Panc1 (cell line): ENCODE data around the gene FAM98C.

ENCODE experiments used
- POLR2AphosphoS5 ChIP-seq: IDR thresholded peaks from 2 replicates; pipeline ENCODE4 v1.6.1; 2012; ENCODE audit warnings: mild to moderate bottlenecking, low read depth, low read length, moderate library complexity
- SIN3A ChIP-seq: IDR thresholded peaks from 2 replicates; pipeline ENCODE4 v1.6.1; 2012; ENCODE audit warnings: low read depth, mild to moderate bottlenecking, low read length, moderate library complexity, borderline replicate concordance; ENCODE audit not compliant: insufficient read depth
- TCF7L2 ChIP-seq: IDR thresholded peaks from 2 replicates; pipeline ENCODE4 v1.6.1; 2011; ENCODE audit warnings: mild to moderate bottlenecking, low read depth, low read length, inconsistent platforms
- TF ChIP-seq, protein P1 (sequence below): fragments of 450-650 bp; IDR thresholded peaks from 2 replicates; pipeline ENCODE4 v1.5.1; 2017; ENCODE audit warnings: mild to moderate bottlenecking

- TF ChIP-seq TCF7L2, result no peak
- TF ChIP-seq, protein P1, sequence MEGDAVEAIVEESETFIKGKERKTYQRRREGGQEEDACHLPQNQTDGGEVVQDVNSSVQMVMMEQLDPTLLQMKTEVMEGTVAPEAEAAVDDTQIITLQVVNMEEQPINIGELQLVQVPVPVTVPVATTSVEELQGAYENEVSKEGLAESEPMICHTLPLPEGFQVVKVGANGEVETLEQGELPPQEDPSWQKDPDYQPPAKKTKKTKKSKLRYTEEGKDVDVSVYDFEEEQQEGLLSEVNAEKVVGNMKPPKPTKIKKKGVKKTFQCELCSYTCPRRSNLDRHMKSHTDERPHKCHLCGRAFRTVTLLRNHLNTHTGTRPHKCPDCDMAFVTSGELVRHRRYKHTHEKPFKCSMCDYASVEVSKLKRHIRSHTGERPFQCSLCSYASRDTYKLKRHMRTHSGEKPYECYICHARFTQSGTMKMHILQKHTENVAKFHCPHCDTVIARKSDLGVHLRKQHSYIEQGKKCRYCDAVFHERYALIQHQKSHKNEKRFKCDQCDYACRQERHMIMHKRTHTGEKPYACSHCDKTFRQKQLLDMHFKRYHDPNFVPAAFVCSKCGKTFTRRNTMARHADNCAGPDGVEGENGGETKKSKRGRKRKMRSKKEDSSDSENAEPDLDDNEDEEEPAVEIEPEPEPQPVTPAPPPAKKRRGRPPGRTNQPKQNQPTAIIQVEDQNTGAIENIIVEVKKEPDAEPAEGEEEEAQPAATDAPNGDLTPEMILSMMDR, result no peak
- no peak for TF ChIP-seq POLR2AphosphoS5
- no peak for TF ChIP-seq SIN3A
Observed at GRCh38 chr19:38455031-38455430, 52.1 kb downstream of the FAM98C start.
